AG08396 (cell line): ENCODE measurements around the gene SUFU.

Source experiments
- DNase-seq: peaks from one replicate; pipeline ENCODE4 v3.0.0; 2012; ENCODE audit warnings: low spot score, mixed read lengths

Gene SUFU

GRCh38 chr10:102550636-102551210 is 47.0 kb downstream of the SUFU start:
- DNase-seq: no peak

- no peak for DNase-seq
Observed at GRCh38 chr10:102552533-102552932, 48.8 kb downstream of the SUFU start.

- no peak for DNase-seq
Observed at GRCh38 chr10:102553771-102554170, 50.0 kb downstream of the SUFU start.

GRCh38 chr10:102554531-102554930 is 50.8 kb downstream of the SUFU start:
- no peak for DNase-seq

GRCh38 chr10:102555781-102556328 is 52.1 kb downstream of the SUFU start:
- peak; percentile 70 for DNase-seq

GRCh38 chr10:102557569-102557968 is 53.8 kb downstream of the SUFU start:
- DNase-seq: no peak

GRCh38 chr10:102559764-102560163 is 56.0 kb downstream of the SUFU start:
- DNase-seq: no peak

GRCh38 chr10:102564209-102564834 is 60.5 kb downstream of the SUFU start:
- DNase-seq: no peak

- no peak for DNase-seq
Observed at GRCh38 chr10:102565793-102566192, 62.0 kb downstream of the SUFU start.

GRCh38 chr10:102578782-102579181 is 75.0 kb downstream of the SUFU start:
- no peak for DNase-seq

GRCh38 chr10:102579328-102579727 is 75.6 kb downstream of the SUFU start:
- DNase-seq: no peak

GRCh38 chr10:102580230-102580629 is 76.5 kb downstream of the SUFU start:
- DNase-seq: no peak

GRCh38 chr10:102581401-102581800 is 77.6 kb downstream of the SUFU start:
- no peak for DNase-seq

- no peak for DNase-seq
Observed at GRCh38 chr10:102581981-102582580, 78.3 kb downstream of the SUFU start.

GRCh38 chr10:102583435-102584417 is 80.0 kb downstream of the SUFU start:
- DNase-seq: peak; percentile 87

- no peak for DNase-seq
Observed at GRCh38 chr10:102585026-102585425, 81.3 kb downstream of the SUFU start.

GRCh38 chr10:102586858-102587257 is 83.1 kb downstream of the SUFU start:
- DNase-seq: no peak

GRCh38 chr10:102588875-102589274 is 85.1 kb downstream of the SUFU start:
- no peak for DNase-seq

GRCh38 chr10:102593074-102593803 is 89.5 kb downstream of the SUFU start:
- DNase-seq: no peak

GRCh38 chr10:102593804-102594079 is 90.0 kb downstream of the SUFU start:
- DNase-seq: no peak

GRCh38 chr10:102595293-102595692 is 91.5 kb downstream of the SUFU start:
- DNase-seq: no peak

GRCh38 chr10:102595897-102596296 is 92.1 kb downstream of the SUFU start:
- no peak for DNase-seq
